HEK293 (cell line): ENCODE data around the gene ADAMTS20.

Experiments used
- CTCF ChIA-PET: fragments of 350-600 bp; formaldehyde crosslinking; extraction: SDS; loops from one replicate; lab custom pipeline; 2021; ENCODE audit warnings: antibody characterized with exemption; lab: Yijun Ruan, JAX
- POLR2A ChIA-PET: fragments of 300-600 bp; formaldehyde crosslinking; extraction: SDS; loops from one replicate; lab custom pipeline; 2020; ENCODE audit warnings: antibody characterized with exemption, inconsistent platforms; lab: Yijun Ruan, JAX
- H3K27ac ChIP-seq: fragments of 200-500 bp; sonication (Bioruptor generic); 2 replicates; pipeline ENCODE4 v1.5.1; 2014; ENCODE audit warnings: low read depth, low read length, control low read depth, inconsistent platforms; ENCODE audit errors: extremely low read depth
- H3K36me3 ChIP-seq, 2 experiments: fragments of 200-500 bp in 1 of 2; sonication (Bioruptor generic) in 1 of 2; 1 replicate in 1 of 2; 2 replicates in 1 of 2; pipeline ENCODE4 v1.5.1; 2014 to 2017; ENCODE audit warnings: inconsistent platforms in 2 of 2, low read length in 2 of 2; ENCODE audit not compliant: control insufficient read depth in 2 of 2, insufficient read depth in 1 of 2
- H3K4me1 ChIP-seq: fragments of 200-500 bp; sonication (Bioruptor generic); 2 replicates; pipeline ENCODE4 v1.5.1; 2014; ENCODE audit warnings: mild to moderate bottlenecking, low read length, inconsistent platforms; ENCODE audit not compliant: control insufficient read depth, insufficient read depth
- H3K4me3 ChIP-seq: 2 replicates; pipeline ENCODE4 v1.5.1; 2011; ENCODE audit warnings: low read depth, mild to moderate bottlenecking, control low read depth, low read length, moderate library complexity
- H3K9me3 ChIP-seq: fragments of 200-500 bp; sonication (Bioruptor generic); 2 replicates; pipeline ENCODE4 v1.5.1; 2014; ENCODE audit warnings: low read depth, low read length, inconsistent platforms; ENCODE audit not compliant: control insufficient read depth, insufficient read depth
- KLF10 ChIP-seq: fragments of 450-650 bp; IDR thresholded peaks from 2 replicates; pipeline ENCODE4 v1.5.1; 2018; ENCODE audit warnings: missing biosample characterization, mild to moderate bottlenecking, missing genetic modification characterization
- KLF9 ChIP-seq: fragments of 450-650 bp; formaldehyde crosslinking; IDR thresholded peaks from 2 replicates; pipeline ENCODE4 v1.5.1; 2016; ENCODE audit warnings: missing biosample characterization, missing genetic modification characterization, low read depth
- SP7 ChIP-seq: fragments of 450-650 bp; formaldehyde crosslinking; IDR thresholded peaks from 2 replicates; pipeline ENCODE4 v1.5.1; 2016; ENCODE audit warnings: missing biosample characterization, missing genetic modification characterization
- TRIM28 ChIP-seq: IDR thresholded peaks from 2 replicates; pipeline ENCODE4 v1.6.1; 2011; ENCODE audit warnings: low read length, control low read depth, borderline replicate concordance
- ZBTB48 ChIP-seq: fragments of 450-650 bp; formaldehyde crosslinking; IDR thresholded peaks from 2 replicates; pipeline ENCODE4 v1.5.1; 2016; ENCODE audit warnings: missing biosample characterization, missing genetic modification characterization
- ZFHX2 ChIP-seq: fragments of 450-650 bp; formaldehyde crosslinking; conservative IDR thresholded peaks from 2 replicates; pipeline ENCODE4 v1.5.1; 2016; ENCODE audit warnings: missing biosample characterization, missing genetic modification characterization
- ZNF16 ChIP-seq: fragments of 450-650 bp; formaldehyde crosslinking; IDR thresholded peaks from 2 replicates; pipeline ENCODE4 v1.5.1; 2016; ENCODE audit warnings: low read depth, missing biosample characterization, missing genetic modification characterization
- ZNF174 ChIP-seq: fragments of 450-650 bp; formaldehyde crosslinking; IDR thresholded peaks from 2 replicates; pipeline ENCODE4 v1.5.0; 2017; ENCODE audit warnings: missing biosample characterization, mild to moderate bottlenecking, missing genetic modification characterization
- ZNF2 ChIP-seq: fragments of 450-650 bp; formaldehyde crosslinking; IDR thresholded peaks from 2 replicates; pipeline ENCODE4 v1.5.1; 2016; ENCODE audit warnings: missing biosample characterization, missing genetic modification characterization
- ZNF423 ChIP-seq: fragments of 450-650 bp; formaldehyde crosslinking; IDR thresholded peaks from 2 replicates; pipeline ENCODE4 v1.5.1; 2016; ENCODE audit warnings: missing biosample characterization, missing genetic modification characterization
- ZNF473 ChIP-seq: fragments of 450-650 bp; formaldehyde crosslinking; IDR thresholded peaks from 2 replicates; pipeline ENCODE4 v1.5.1; 2017; ENCODE audit warnings: missing biosample characterization, missing genetic modification characterization
- ZNF530 ChIP-seq: fragments of 450-650 bp; formaldehyde crosslinking; IDR thresholded peaks from 2 replicates; pipeline ENCODE4 v1.5.1; 2016; ENCODE audit warnings: low read depth, missing biosample characterization, missing genetic modification characterization
- ZNF548 ChIP-seq: fragments of 450-650 bp; formaldehyde crosslinking; IDR thresholded peaks from 2 replicates; pipeline ENCODE4 v1.5.1; 2016; ENCODE audit warnings: missing biosample characterization, missing genetic modification characterization
- ZNF549 ChIP-seq: fragments of 450-650 bp; IDR thresholded peaks from 2 replicates; pipeline ENCODE4 v1.5.1; 2018; ENCODE audit warnings: missing biosample characterization, missing genetic modification characterization, mild to moderate bottlenecking, inconsistent platforms, moderate library complexity
- ZNF654 ChIP-seq: fragments of 450-650 bp; formaldehyde crosslinking; IDR thresholded peaks from 2 replicates; pipeline ENCODE4 v1.5.1; 2016; ENCODE audit warnings: low read depth, missing biosample characterization, missing genetic modification characterization
- ZNF658 ChIP-seq: fragments of 450-650 bp; formaldehyde crosslinking; IDR thresholded peaks from 2 replicates; pipeline ENCODE4; 2016; ENCODE audit warnings: missing biosample characterization, missing genetic modification characterization
- TF ChIP-seq, protein P1 (sequence below): fragments of 450-650 bp; formaldehyde crosslinking; IDR thresholded peaks from 2 replicates; pipeline ENCODE4; 2016; ENCODE audit warnings: missing biosample characterization, missing genetic modification characterization
- TF ChIP-seq, protein P2 (sequence below): fragments of 450-650 bp; formaldehyde crosslinking; IDR thresholded peaks from 2 replicates; pipeline ENCODE4 v1.5.0; 2017; ENCODE audit warnings: missing biosample characterization, missing genetic modification characterization, borderline replicate concordance
- TF ChIP-seq, protein P3 (sequence below): fragments of 450-650 bp; formaldehyde crosslinking; IDR thresholded peaks from 2 replicates; pipeline ENCODE4 v1.5.1; 2017; ENCODE audit warnings: missing biosample characterization, missing genetic modification characterization
- TF ChIP-seq, protein P4 (sequence below): fragments of 450-650 bp; formaldehyde crosslinking; IDR thresholded peaks from 2 replicates; pipeline ENCODE4 v1.5.1; 2016; ENCODE audit warnings: missing biosample characterization, missing genetic modification characterization
- TF ChIP-seq, protein P5 (sequence below): sonication (generic); formaldehyde crosslinking; IDR thresholded peaks from 2 replicates; pipeline ENCODE4 v1.8.1; 2022; ENCODE audit warnings: mild to moderate bottlenecking, moderate library complexity, missing genetic modification reagents

Gene ADAMTS20

DNA sequence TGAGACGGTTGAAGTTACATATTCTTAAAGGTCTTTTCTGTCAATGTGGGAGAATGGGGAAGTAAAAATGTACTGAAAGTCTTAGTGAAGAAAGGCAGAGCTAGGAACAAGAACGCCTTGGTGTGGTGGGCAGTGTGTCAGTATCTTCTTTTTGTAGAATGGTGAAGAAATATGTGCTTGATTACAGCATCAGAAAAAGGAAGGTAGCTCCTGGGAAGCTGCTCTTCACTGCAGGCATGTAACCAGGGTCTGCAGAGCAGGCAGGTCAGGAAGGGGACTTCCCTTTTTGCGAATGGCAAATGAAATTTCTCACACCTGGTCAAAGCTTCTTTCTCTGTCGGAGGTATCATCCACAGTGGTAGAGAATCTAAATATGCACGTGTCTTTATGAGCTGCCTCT lies 226.2 kb downstream of the ADAMTS20 start:
- Histone ChIP-seq H3K4me3 (no peak overlapping the region), H3K36me3 (no peaks in the 10 kb centered on the region), H3K9me3 (no peaks in the 10 kb centered on the region), H3K4me1 (no peaks in the 10 kb centered on the region), H3K27ac (no peak overlapping the region)
- ChIA-PET CTCF (interaction anchor here (0.9 kb wide), 1 partner anchor 11 kb away, joined by 4 read pairs; no protein-coding TSS in a partner anchor), POLR2A (interaction anchor here (0.6 kb wide), 1 partner anchor 985 kb away, joined by 4 read pairs; no protein-coding TSS in a partner anchor)
- TF ChIP-seq, protein P1, sequence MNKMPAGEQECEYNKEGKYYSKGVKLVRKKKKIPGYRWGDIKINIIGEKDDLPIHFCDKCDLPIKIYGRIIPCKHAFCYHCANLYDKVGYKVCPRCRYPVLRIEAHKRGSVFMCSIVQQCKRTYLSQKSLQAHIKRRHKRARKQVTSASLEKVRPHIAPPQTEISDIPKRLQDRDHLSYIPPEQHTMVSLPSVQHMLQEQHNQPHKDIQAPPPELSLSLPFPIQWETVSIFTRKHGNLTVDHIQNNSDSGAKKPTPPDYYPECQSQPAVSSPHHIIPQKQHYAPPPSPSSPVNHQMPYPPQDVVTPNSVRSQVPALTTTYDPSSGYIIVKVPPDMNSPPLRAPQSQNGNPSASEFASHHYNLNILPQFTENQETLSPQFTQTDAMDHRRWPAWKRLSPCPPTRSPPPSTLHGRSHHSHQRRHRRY (tag by site-specific recombination) = no peak
- TF ChIP-seq ZNF658 (no peak), SP7 (tag by site-specific recombination) (no peak), ZNF530 (tag by site-specific recombination) (no peak), ZFHX2 (tag by site-specific recombination) (no peak), ZNF654 (tag by site-specific recombination) (no peak), ZNF174 (tag by site-specific recombination) (no peak), KLF10 (tag by site-specific recombination) (no peak)
- TF ChIP-seq, protein P2, sequence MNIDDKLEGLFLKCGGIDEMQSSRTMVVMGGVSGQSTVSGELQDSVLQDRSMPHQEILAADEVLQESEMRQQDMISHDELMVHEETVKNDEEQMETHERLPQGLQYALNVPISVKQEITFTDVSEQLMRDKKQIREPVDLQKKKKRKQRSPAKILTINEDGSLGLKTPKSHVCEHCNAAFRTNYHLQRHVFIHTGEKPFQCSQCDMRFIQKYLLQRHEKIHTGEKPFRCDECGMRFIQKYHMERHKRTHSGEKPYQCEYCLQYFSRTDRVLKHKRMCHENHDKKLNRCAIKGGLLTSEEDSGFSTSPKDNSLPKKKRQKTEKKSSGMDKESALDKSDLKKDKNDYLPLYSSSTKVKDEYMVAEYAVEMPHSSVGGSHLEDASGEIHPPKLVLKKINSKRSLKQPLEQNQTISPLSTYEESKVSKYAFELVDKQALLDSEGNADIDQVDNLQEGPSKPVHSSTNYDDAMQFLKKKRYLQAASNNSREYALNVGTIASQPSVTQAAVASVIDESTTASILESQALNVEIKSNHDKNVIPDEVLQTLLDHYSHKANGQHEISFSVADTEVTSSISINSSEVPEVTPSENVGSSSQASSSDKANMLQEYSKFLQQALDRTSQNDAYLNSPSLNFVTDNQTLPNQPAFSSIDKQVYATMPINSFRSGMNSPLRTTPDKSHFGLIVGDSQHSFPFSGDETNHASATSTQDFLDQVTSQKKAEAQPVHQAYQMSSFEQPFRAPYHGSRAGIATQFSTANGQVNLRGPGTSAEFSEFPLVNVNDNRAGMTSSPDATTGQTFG (tag by site-specific recombination) = no peak

DNA sequence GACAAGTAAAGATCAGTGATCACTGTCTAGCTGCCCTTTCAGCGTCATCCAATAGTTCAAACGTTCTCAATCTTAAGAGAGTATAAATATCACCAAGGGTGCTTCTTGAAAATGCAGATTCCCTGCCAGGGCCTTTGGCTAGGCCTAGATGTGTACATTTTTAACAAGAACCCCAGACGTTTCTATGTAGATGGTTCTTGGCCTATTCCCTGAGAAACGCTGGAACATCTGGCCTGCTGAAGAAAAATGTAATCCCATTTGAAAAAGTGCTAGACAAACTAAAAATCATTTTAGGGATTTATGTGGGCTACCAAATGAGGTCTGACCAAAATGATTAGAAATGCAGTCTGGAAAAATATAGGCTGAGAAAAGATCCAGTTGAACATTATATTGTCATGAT lies 231.7 kb downstream of the ADAMTS20 start:
- Histone ChIP-seq H3K4me1 (peaks cover 16% of the 10 kb centered on the region), H3K27ac (no peak overlapping the region), H3K36me3 (no peaks in the 10 kb centered on the region), H3K4me3 (no peak overlapping the region), H3K9me3 (no peaks in the 10 kb centered on the region)
- CTCF ChIA-PET = interaction anchor here (1.1 kb wide), 1 partner anchor 562 kb away, joined by 3 read pairs; no protein-coding TSS in a partner anchor
- POLR2A ChIA-PET = no interaction called here
- TF ChIP-seq ZNF423 (no peak), ZNF549 (tag by site-specific recombination) (no peak), ZNF548 (no peak), ZNF2 (tag by site-specific recombination) (no peak), ZNF16 (tag by site-specific recombination) (no peak), KLF9 (tag by site-specific recombination) (no peak), TRIM28 (no peak), ZNF473 (no peak), ZBTB48 (tag by site-specific recombination) (no peak)
- TF ChIP-seq, protein P3, sequence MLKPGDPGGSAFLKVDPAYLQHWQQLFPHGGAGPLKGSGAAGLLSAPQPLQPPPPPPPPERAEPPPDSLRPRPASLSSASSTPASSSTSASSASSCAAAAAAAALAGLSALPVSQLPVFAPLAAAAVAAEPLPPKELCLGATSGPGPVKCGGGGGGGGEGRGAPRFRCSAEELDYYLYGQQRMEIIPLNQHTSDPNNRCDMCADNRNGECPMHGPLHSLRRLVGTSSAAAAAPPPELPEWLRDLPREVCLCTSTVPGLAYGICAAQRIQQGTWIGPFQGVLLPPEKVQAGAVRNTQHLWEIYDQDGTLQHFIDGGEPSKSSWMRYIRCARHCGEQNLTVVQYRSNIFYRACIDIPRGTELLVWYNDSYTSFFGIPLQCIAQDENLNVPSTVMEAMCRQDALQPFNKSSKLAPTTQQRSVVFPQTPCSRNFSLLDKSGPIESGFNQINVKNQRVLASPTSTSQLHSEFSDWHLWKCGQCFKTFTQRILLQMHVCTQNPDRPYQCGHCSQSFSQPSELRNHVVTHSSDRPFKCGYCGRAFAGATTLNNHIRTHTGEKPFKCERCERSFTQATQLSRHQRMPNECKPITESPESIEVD (tag by site-specific recombination) = no peak
- TF ChIP-seq, protein P4, sequence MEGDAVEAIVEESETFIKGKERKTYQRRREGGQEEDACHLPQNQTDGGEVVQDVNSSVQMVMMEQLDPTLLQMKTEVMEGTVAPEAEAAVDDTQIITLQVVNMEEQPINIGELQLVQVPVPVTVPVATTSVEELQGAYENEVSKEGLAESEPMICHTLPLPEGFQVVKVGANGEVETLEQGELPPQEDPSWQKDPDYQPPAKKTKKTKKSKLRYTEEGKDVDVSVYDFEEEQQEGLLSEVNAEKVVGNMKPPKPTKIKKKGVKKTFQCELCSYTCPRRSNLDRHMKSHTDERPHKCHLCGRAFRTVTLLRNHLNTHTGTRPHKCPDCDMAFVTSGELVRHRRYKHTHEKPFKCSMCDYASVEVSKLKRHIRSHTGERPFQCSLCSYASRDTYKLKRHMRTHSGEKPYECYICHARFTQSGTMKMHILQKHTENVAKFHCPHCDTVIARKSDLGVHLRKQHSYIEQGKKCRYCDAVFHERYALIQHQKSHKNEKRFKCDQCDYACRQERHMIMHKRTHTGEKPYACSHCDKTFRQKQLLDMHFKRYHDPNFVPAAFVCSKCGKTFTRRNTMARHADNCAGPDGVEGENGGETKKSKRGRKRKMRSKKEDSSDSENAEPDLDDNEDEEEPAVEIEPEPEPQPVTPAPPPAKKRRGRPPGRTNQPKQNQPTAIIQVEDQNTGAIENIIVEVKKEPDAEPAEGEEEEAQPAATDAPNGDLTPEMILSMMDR (tag by site-specific recombination) = no peak
- TF ChIP-seq, protein P5, sequence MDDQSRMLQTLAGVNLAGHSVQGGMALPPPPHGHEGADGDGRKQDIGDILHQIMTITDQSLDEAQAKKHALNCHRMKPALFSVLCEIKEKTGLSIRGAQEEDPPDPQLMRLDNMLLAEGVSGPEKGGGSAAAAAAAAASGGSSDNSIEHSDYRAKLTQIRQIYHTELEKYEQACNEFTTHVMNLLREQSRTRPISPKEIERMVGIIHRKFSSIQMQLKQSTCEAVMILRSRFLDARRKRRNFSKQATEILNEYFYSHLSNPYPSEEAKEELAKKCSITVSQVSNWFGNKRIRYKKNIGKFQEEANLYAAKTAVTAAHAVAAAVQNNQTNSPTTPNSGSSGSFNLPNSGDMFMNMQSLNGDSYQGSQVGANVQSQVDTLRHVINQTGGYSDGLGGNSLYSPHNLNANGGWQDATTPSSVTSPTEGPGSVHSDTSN (CRISPR knock-in tag) = no peak
